Hematopoietic multipotent progenitor cell treated with erythropoietin and hydrocortisone succinate and interleukin-3 and kit ligand, for 17 days (in vitro differentiated cells): ENCODE results near the gene TMEM63B.
A peak's percentile ranks its signal among the peaks of the same experiment; 100 is the strongest.
"Not testable (repeated sequence)": the region's sequence is repeated elsewhere in the genome, so short reads cannot be mapped to it uniquely, and the experiment has no call there.

Source experiments
- DNase-seq: peaks from one replicate; pipeline ENCODE4 v3.0.0-alpha.2; 2015; ENCODE audit warnings: low spot score

TMEM63B gene

DNA sequence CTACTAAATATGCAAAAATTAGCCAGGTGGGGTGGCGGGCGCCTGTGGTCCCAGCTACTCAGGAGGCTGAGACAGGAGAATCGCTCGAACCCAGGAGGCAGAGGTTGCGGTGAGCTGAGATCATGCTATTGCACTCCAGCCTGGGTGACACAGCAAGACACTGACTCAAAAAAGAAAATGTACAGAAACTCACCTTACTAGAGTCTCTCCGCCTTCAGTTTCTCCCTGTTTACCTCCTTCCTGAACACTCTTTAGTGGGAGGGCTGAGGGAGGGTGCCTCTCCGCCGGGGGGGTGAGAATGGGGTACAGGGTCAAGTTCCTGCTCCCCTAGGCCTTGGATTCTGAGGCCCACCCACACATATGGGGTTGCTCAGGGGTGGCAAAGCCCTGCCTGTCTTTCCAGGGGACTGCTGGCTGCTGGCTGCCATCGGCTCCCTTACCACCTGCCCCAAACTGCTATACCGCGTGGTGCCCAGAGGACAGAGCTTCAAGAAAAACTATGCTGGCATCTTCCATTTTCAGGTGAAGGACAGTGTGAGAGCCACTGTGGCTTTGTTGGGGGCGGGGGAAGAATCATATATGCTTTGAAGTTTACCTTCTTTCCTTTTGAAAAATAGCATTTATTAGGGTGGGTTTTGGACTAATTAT, 44.7 kb downstream of the TMEM63B start:
- no peak for DNase-seq

DNA sequence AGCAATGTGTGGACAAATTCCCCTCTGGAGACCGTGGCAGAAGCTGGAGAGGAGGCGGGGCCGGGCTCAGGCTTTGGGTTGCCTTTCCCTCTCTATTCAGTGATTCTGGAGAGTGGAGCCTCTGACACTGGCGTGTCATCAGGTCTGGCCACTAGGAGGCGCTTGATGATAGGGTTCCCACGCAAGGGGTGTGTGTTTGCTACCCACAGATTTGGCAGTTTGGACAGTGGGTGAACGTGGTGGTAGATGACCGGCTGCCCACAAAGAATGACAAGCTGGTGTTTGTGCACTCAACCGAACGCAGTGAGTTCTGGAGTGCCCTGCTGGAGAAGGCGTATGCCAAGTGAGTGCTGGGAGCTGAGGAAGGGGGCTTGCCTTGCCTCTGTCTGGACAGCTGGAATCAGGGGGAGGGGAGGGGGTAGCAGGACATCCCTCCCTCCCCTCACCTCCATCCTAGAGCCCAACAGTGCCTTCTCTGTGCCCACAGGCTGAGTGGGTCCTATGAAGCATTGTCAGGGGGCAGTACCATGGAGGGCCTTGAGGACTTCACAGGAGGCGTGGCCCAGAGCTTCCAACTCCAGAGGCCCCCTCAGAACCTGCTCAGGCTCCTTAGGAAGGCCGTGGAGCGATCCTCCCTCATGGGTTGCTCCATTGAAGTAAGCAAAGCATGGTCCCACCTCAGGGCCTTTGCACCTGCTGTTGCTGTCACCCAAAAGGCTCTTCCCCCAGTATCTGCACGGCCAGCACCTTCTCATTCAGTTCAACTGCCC, 45.6 kb downstream of the TMEM63B start:
- peak; percentile 83 for DNase-seq

DNA sequence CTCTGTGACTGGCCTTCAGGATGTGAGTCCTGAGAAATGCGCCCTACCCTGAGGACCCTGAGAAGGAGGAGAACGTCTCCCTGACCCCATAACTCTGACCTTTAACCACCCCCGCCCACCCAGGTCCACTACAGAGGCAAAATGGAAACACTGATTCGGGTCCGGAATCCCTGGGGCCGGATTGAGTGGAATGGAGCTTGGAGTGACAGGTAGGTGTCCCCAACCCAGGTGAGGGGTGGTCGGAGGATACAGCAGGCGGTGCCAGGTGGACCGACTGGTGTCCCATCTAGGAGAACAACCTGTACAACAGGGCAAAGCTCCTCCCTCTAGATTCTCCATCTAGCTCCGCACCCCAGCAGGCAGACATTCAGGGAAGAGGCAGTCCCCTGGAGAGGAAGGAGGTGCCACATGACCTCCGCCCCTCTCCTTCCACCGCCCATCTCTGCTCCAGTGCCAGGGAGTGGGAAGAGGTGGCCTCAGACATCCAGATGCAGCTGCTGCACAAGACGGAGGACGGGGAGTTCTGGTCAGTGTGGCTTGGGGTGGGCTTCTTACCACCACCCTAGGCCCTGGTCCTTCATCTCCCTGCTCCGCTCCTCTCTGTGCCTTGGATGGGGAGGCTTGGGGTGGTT, 48.9 kb downstream of the TMEM63B start:
- no peak for DNase-seq

- no peak for DNase-seq
These were observed 49.6 kb downstream of the TMEM63B start for GRCh38 chr6:44176762-44177509.

DNA sequence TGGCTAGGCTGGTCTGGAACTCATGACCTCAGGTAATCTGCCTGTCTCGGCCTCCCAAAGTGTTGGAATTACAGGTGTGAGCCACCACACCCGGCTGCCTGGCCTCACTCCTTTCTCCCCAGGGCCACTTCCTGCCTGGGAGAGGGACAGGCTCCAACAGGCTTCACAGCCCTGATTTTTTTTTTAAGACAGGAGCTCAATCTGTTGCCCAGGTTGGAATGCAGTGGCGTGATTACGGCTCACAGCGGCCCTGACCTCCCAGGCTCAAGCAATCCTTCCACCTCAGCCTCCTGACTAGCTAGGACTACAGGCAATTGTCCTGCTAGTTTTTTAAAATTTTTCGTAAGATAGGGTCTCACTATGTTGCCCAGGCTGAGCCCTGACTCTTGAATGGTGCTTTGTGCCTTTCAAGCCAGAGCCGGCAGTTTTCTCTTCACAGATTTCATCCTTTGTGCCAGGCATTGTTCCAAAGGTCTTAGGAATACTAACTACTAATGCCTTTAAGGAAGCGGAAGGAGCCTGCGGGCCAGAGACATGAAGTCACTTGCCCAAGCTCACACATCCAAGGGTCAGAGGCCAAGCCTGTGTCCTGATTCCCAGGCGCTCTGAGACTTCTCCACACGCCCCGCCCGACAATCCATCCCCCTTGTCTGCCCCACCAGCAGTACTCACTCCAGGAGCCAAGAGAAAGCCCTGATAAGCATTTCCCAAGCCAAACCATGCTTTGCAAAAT, 50.5 kb downstream of the TMEM63B start:
- DNase-seq = no peak

DNA sequence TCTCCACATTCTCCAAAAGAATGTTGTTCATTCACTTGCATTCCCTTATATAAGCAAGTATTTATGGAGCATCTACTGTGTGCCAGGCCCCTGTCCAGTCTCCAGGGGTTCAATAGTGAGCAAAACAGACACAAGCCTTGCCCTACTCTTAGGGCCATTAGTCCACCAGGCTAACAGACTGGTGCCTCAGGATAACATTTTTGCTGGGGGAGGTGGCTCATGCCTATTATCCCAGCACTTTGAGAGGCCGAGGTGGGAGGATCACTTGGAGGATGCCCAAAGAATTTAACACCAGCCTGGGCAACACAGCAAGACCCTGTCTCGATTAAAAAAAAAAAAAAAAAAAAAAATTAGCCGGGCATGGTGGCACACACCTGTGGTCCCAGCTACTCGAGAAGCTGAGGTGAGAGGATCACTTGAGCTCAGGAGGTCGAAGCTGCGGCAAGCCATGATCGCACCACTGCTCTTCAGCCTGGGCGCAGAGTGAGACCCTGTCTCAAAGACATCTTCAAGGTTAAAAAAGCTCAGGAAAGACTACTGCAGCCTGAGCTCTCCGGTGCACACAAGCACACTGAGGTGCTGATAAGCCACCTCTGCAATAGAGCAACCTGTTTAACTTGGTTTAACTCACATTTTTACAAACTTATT, 51.2 kb downstream of the TMEM63B start:
- no peak for DNase-seq

DNA sequence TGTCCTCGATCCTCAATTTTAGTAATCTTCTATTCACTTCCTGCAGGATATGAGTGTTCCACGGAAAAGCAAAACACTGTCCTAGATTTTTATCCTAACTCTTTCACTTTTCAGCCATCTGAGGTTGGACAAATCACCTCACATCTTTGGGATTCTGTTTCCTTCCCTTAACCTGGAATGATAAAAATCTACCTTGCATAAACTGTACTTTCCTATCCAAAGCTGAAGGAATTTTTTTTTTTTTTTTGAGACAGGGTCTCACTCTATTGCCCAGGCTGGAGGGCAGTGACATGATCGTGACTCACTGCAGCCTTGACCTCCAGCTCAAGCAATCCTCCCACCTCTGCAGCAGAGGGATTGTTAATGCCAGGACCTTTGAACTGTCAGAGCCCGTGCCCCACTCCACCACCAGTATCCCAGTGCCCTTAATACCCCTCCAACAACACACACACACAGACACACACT, 51.8 kb downstream of the TMEM63B start:
- DNase-seq = no peak

DNA sequence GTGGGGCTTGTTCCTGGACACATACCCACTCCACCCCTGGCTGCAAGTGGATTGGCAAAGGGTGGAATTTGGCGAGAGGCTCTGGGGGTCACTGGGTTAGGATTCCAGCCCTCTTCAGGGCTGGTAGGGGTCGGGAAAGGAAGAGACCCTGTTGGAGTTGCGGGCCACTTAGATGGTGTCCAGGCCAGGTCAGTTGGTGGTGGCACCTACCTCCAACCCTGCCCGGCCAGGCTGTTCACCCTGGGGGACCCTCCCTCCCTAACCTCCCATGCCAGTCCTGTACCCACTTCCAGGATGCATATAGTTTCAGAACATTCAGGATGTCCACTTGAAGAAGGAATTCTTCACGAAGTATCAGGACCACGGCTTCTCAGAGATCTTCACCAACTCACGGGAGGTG, 52.3 kb downstream of the TMEM63B start:
- no peak for DNase-seq

- no peak for DNase-seq
These were observed 53.1 kb downstream of the TMEM63B start for GRCh38 chr6:44180406-44180805.

DNA sequence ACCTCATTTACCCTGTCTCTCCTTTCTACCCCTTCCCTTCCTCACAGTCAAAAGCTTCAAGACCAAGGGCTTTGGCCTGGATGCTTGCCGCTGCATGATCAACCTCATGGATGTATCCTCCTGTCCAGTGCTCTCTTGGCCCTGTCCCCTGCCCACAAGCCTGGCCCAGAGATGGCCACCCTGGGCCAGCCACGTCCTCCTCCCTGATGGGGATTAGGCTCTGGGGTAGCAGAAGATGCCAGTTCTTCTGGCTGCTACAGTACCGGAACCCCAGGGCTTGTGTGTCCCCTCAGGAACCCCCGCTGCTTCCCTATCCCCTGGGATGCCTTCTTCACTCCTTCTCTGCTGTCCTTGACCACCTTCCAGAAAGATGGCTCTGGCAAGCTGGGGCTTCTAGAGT, 53.5 kb downstream of the TMEM63B start:
- no peak for DNase-seq

GRCh38 chr6:44181784-44182183, 54.4 kb downstream of the TMEM63B start:
- DNase-seq = not testable (repeated sequence)

DNA sequence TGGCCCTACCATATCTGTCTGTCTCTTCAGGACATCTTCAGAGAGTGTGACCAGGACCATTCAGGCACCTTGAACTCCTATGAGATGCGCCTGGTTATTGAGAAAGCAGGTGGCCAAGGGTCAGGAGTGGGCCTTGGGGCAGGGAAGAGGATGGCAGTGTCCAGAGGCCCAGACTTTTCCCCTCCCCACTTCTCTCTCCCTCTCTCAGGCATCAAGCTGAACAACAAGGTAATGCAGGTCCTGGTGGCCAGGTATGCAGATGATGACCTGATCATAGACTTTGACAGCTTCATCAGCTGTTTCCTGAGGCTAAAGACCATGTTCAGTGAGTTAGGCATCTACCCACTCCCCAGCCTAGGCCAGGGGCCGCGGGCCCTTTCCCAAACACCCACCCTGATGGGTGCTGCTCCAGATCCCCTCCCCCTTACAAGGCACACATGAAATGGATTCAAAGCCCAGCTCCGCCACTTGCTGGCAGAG, 55.6 kb downstream of the TMEM63B start:
- DNase-seq = no peak

GRCh38 chr6:44183783-44184182, 56.4 kb downstream of the TMEM63B start:
- DNase-seq = no peak

DNA sequence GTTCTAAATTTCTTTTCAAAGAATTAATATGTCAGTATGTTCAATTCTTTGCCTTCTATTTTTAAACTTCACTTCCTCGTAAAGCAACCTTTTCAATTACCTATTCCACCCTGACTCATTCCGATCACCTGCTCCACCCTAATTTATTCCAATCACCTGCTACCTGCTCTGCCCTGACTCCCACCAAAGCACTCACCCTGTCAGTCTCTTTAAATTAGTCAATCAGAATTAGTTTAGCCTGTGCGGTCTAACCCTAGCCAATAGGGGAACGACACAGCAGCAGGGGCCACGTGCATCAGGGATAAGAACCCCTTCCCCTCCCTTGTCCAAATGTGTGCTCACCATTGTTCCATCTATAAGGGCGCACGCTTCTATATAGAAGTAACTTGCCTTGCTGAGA, 58.0 kb downstream of the TMEM63B start:
- DNase-seq = not testable (repeated sequence)

DNA sequence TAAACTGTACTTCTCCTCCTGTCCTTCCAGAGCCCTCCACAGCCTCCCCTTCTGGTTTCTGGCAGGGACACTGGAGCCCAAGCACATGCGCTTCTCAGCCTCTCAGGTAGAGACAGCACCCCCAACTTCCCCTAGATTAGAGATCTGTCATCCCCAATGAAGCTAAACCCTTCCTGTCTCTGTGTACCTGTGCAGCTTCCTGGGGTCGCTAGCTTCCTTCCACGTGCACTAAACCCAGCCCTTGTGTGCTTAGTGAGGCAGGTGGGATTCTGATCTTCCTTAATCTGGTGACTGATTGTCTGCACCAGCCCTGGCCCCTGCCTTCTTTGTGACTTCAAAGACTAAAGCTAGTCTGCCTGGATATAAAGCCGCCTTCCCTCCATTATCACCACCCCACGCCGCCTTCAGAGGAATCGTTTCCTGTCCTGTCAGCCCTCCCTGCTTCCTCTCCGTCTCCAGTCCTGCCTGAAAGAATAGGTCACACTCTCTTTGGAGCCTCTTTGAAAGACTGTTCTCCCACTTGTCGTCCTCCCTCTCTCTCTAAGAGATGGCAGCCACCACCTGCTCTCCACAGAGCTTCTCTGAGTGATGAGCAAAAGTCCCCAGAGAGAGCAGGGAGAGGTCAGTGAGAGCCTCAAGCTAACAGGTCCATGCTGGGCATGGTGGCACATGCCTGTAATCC, 58.7 kb downstream of the TMEM63B start:
- no peak for DNase-seq

GRCh38 chr6:44186635-44187025, 59.3 kb downstream of the TMEM63B start:
- DNase-seq = no peak

DNA sequence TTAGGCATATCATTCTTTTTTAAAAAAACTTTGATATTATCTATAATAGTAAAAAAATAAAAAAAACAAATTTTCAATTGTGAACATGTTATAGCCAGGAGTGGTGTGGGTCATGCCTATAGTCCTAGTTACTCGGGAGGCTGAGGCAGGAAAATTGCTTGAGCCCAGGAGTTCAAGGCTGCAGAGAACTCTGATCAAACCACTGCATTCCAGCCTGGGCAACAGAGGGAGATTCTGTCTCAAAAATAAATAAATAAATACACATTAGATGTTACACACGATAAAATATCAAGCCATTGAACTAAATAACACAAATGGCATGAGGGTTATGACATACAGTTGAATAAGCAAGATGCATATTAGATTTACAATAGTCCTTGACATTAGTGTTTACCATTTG, 61.5 kb downstream of the TMEM63B start:
- DNase-seq = no peak

- no peak for DNase-seq
These were observed 61.9 kb downstream of the TMEM63B start for GRCh38 chr6:44189257-44189656.

DNA sequence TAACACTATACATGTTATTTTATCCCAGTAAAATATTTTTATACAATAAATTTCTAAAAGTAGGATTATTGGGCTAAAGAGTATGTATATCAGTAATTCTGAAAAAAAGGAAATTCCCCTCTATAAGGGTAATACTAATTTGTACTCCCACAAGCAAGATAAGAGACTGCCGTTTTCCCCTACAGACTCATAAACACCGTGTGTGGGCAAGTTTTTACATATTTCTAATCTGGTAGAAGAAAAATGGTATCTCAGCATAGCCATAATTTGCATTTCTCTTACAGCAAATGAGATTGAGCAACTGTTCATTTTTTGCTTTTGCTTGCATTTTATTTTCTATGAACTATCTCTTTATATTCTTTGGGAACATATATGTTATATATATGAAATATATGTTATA, 63.4 kb downstream of the TMEM63B start:
- DNase-seq = no peak

DNA sequence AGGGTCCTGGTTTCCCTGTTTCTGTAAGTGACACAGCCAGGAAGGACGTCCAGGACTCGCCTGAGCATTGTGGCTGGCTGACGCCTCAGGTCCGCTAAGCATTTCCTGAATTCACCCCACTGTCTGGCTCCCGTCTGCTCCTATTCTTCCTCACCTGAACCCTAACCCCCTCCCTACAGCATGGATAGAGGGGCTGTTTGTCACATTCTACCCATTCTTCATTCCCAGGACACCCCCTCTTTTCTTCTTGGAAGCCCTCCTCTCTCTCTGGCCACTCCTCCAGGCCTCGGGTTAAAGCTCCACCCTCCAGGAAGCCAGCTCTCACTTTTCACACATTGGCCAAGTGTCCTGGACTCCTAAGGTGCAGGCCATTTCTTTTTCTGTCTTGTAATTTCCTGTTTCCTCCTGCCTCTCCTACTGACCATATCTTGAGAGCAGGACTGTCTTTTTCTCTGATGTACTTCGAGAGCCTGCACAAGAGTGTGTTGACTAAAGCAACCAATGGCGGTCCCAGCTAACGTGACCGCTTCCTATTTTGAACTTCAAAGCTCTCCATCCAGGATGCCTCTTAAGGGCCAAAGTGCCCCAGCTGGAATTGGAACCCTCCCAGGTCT, 65.2 kb downstream of the TMEM63B start:
- no peak for DNase-seq
